Common myeloid progenitor, CD34-positive (primary cell): ENCODE results near the gene ZDHHC14.

Source experiments
- CTCF ChIA-PET: fragments of 350-600 bp; sonication (Branson Sonifier 250); formaldehyde crosslinking; loops from one replicate; lab custom pipeline; 2021; ENCODE audit warnings: antibody characterized with exemption; lab: Charles Lee
- POLR2A ChIA-PET: fragments of 350-600 bp; sonication (Branson Sonifier 250); formaldehyde crosslinking; loops from one replicate; lab custom pipeline; 2021; ENCODE audit warnings: antibody characterized with exemption; lab: Charles Lee
- DNase-seq, 3 donors: peaks; one replicate each; pipeline versions ENCODE4 v3.0.0 to v3.0.0-alpha.2; 2013
- H3K27ac ChIP-seq, 2 experiments: 1 replicate in 1 of 2; 2 replicates in 1 of 2; pipeline ENCODE4 v1.7.0; 2013; ENCODE audit warnings: inconsistent platforms in 2 of 2, low read length in 2 of 2, mild to moderate bottlenecking in 2 of 2, low read depth in 1 of 2, moderate library complexity in 1 of 2; ENCODE audit not compliant: severe bottlenecking in 2 of 2, insufficient read depth in 1 of 2, poor library complexity in 1 of 2
- H3K27me3 ChIP-seq, 5 experiments: replicated peaks in 2 of 5; 1 replicate in 3 of 5; 2 replicates in 2 of 5; pipeline versions ENCODE4 v1.6.1 to v1.7.0; 2013; ENCODE audit warnings: low read length in 4 of 5, mild to moderate bottlenecking in 2 of 5, moderate library complexity in 2 of 5, inconsistent platforms in 1 of 5; ENCODE audit not compliant: insufficient read depth in 5 of 5, control insufficient read depth in 4 of 5
- H3K36me3 ChIP-seq, 4 experiments: 1 replicate in 2 of 4; 2 replicates in 2 of 4; pipeline versions ENCODE4 v1.6.1 to v1.7.0; 2013; ENCODE audit warnings: low read length in 3 of 4, control low read depth in 1 of 4, mild to moderate bottlenecking in 1 of 4; ENCODE audit not compliant: control insufficient read depth in 4 of 4, insufficient read depth in 4 of 4
- H3K4me1 ChIP-seq, 4 experiments: 1 replicate in 3 of 4; 2 replicates in 1 of 4; pipeline versions ENCODE4 v1.6.1 to v1.7.1; 2013; ENCODE audit warnings: low read length in 3 of 4, mild to moderate bottlenecking in 3 of 4, control low read depth in 1 of 4, inconsistent platforms in 1 of 4, moderate library complexity in 1 of 4; ENCODE audit not compliant: control insufficient read depth in 4 of 4, insufficient read depth in 4 of 4; ENCODE audit errors: control extremely low read depth in 1 of 4
- H3K4me3 ChIP-seq, 7 experiments: 1 replicate in 4 of 7; 2 replicates in 3 of 7; pipeline versions ENCODE4 v1.5.1 to v1.7.0; 2013; ENCODE audit warnings: mild to moderate bottlenecking in 7 of 7, low read length in 6 of 7, moderate library complexity in 6 of 7, inconsistent platforms in 2 of 7, low read depth in 2 of 7, control low read depth in 1 of 7; ENCODE audit not compliant: insufficient read depth in 4 of 7, control insufficient read depth in 1 of 7; ENCODE audit errors: extremely low read depth in 1 of 7
- H3K9me3 ChIP-seq, 5 experiments: 1 replicate in 4 of 5; 2 replicates in 1 of 5; pipeline versions ENCODE4 v1.6.1 to v1.7.1; 2013; ENCODE audit warnings: low read length in 4 of 5, mild to moderate bottlenecking in 2 of 5, inconsistent platforms in 1 of 5, low read depth in 1 of 5, moderate library complexity in 1 of 5; ENCODE audit not compliant: control insufficient read depth in 4 of 5, insufficient read depth in 2 of 5; ENCODE audit errors: control extremely low read depth in 1 of 5
- WGBS: methylation state at CpG from one replicate; pipeline ENCODE4 v1.1.5; 2013; ENCODE audit not compliant: insufficient coverage; 5-methylcytosine and 5-hydroxymethylcytosine counted together

ZDHHC14 gene

DNA sequence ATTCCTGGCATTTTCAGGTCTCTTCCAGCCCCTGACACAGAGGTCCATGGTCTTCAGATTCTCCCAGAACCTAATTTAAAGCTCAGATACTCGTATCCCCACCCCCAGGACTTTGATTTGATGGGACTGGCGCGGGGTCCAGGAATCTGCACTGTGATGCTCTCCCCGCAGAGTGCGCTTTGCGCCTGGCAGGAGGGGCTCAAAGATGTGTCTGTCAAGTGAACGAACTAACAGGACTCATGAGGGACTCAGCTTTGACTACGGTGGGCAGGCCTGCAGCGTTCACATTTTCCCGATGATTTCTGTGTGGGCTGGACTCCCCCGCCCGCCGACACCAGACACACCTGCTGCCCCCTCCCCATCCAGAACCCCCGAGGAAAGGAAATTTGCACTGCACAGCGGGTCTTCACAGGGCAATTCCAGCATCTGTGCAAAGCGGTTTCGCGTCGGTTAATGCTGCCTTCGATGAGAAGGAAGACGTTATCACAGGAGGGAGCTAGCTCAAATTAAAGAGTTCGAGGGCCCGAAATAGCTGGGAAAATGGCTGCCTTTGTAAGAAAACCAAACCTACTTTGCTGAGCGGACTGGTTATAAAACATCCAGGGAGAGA, 90.2 kb downstream of the ZDHHC14 start:
- H3K27me3 ChIP-seq, result no peaks in the 10 kb centered on the region
- no peak overlapping the region for H3K27ac ChIP-seq
- WGBS, result 99% methylated on average over 20 of the region's 24 CpGs
- H3K36me3 ChIP-seq, result no peaks in the 10 kb centered on the region
- ChIA-PET CTCF (interaction anchor here (1.2 to 5.2 kb wide), 4 partner anchors 9 to 142 kb away, joined by 3 to 22 read pairs (median 5); no protein-coding TSS in a partner anchor), POLR2A (no interaction called here)
- no peaks in the 10 kb centered on the region for H3K9me3 ChIP-seq
- no peak overlapping the region for H3K4me3 ChIP-seq
- peaks cover 0 to 11% (median 0%) of the 10 kb centered on the region in 4 experiments for H3K4me1 ChIP-seq
- no peak for DNase-seq

DNA sequence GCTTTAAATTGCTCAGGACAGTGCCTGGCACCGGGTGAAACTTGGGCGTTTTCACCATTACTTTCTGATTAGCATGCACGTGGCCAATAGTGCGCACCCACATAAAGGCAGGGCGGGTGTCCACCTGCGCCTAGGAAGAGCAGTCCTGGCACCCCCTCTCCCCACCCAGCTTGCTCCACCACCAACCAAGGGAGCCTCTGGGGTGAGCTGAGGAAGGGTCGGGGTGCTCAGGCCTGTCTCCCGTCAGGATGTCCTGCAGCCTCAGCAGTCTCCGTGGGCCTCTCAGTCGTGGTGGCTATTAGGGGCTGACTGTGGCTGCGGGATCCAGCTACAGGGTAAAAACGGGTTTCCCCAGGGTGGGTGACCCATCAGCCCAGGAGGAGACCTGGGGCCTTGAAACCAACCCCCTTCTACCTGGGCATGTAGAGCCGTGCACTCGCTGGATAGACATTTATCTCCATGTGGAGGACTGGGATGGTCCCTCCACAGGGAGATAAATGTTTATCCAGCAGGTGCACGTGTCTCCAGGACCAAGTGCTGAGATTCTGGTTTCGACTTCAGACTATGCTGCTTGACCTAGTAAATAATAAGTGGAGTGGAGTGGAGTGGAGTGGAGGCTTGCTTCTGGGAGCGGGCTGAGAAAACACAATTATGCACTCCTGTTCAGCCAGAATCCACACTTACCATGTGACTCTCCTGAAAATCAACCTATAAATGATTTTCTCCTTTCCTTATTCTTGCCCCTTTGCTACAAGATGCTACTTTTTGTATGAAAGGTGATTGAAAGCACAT, 91.1 kb downstream of the ZDHHC14 start:
- ChIA-PET CTCF (interaction anchor here (5.2 kb wide), 1 partner anchor 10 kb away, joined by 22 read pairs; no protein-coding TSS in a partner anchor), POLR2A (no interaction called here)
- no peaks in the 10 kb centered on the region for H3K9me3 ChIP-seq
- peaks cover 0 to 11% (median 0%) of the 10 kb centered on the region in 4 experiments for H3K4me1 ChIP-seq
- 99% methylated on average over 11 of the region's 17 CpGs for WGBS
- H3K4me3 ChIP-seq, result no peak overlapping the region
- no peaks in the 10 kb centered on the region for H3K27me3 ChIP-seq
- H3K27ac ChIP-seq, result no peak overlapping the region
- DNase-seq, result no peak
- no peaks in the 10 kb centered on the region for H3K36me3 ChIP-seq

DNA sequence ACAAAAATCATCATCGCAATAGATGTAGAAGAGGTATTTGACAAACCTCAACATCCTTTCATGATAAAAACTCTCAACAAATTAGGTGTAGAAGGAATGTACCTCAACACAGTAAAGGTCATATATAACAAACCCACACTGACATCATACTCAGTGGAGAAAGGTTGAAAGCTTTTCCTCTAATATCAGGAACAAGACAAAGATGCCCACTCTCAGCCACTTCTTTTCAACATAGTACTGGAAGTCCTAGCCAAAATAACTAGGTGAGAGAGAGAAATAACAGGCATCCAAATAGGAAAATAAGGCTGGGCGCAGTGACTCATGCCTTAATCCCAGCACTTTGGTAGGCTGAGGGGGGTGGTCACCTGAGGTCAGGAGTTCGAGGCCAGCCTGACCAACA, 95.8 kb downstream of the ZDHHC14 start:
- Histone ChIP-seq H3K9me3 (no peaks in the 10 kb centered on the region), H3K36me3 (no peaks in the 10 kb centered on the region), H3K27ac (no peak overlapping the region), H3K4me3 (no peak overlapping the region), H3K4me1 (peaks cover 0 to 8% (median 1%) of the 10 kb centered on the region in 4 experiments), H3K27me3 (no peaks in the 10 kb centered on the region)
- ChIA-PET CTCF (no interaction called here), POLR2A (no interaction called here)
- 100% methylated on average over 2 of the region's 3 CpGs for WGBS
- DNase-seq, result no peak

DNA sequence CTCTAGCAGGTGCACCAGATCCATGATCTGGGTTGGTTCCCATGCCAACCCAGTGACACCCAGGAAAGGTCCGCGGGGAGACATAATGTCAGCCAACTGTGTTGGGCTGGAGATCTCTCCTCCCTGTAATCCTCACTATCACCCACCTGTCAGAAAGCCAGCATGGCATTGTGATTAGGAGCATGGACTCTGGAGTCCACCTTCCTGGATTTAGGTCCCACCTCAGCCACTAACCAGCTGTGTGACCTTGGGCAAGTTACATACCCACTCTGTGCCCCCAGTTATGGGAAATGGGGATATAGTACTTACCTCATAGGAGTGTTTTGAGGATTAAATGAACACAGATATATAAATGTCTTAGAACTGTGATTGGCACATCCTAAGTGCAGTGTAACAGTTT, 97.9 kb downstream of the ZDHHC14 start:
- H3K4me3 ChIP-seq, result no peak overlapping the region
- H3K27ac ChIP-seq, result no peak overlapping the region
- no peaks in the 10 kb centered on the region for H3K9me3 ChIP-seq
- no peaks in the 10 kb centered on the region for H3K27me3 ChIP-seq
- DNase-seq, result no peak
- H3K36me3 ChIP-seq, result no peaks in the 10 kb centered on the region
- WGBS, result 100% methylated on average over 2 of the region's 2 CpGs
- ChIA-PET CTCF (no interaction called here), POLR2A (no interaction called here)
- H3K4me1 ChIP-seq, result peaks cover 0 to 8% (median 1%) of the 10 kb centered on the region in 4 experiments

DNA sequence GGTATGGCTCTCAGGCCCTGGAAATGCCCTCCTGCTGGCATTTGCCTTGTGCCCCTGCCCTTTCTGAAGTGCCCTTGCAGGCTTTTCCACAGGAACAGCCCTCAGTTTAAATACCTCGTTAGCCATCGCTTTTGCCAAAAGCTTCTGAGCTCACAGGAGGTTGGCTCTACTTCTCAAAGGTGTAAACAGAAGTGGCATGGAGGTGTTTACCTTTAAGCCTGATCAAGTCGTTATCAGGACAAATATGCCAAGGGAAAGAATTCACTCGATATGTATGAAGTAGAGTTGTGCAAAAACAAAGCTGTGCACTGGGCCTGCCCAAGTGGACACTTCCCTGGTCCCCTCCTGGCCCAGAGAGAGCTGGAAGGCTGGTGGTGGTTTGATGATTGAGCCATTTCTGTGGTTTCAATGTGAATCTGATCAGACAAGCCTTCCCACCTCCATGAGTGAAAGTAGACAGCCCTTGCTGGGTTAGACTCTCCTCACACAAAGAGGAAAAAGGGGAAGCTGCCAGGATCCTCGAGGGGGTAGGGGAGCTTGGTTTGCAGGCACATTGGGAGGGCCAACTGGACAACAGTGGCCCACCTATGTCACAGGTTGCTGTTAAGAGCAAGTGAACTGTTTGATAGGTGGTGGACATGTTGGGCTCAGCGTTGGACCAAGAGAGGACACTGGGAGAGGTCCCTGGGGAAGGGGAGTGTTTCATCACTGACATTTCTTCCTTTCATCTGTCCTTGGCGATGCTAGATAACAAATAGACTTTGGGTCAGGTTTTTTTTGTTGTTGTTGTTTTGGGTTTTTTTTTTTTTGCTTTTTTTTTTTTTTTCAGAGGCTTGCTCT, 98.7 kb downstream of the ZDHHC14 start:
- POLR2A ChIA-PET, result no interaction called here

DNA sequence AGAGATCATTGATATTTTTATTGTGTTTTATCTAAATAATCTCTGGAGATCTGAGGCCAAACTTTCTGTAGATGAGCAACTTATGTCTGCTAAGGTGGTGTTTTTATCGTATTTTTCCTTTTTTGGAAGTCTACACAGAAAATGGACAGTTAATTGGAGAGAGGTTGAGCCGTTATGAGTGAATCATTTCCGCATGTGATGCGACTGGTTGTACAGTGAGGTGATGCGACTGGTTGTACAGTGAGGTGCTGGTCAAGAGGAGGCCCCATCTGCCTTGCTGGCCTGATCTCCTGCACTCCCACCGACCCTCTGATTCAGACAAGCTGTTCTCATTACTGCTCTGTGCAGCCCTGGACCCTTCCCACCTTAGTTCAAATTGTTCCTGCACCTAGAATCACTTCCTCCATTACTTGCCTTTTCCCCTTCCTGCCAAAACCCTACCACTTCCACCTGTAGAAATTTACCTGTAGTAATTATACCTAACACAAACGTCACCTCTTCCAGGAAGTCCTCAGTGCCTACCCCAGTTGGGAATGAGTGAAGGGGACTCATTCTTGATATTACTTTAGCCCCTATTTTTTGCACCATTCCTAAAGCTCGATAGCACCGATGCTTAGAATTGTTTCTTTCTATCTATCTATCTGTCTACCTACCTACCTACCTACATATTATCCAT, 100.3 kb downstream of the ZDHHC14 start:
- POLR2A ChIA-PET, result no interaction called here
- Histone ChIP-seq H3K4me1 (peaks cover 0 to 15% (median 2%) of the 10 kb centered on the region in 4 experiments), H3K36me3 (no peaks in the 10 kb centered on the region), H3K27me3 (no peaks in the 10 kb centered on the region), H3K27ac (no peak overlapping the region), H3K4me3 (no peak overlapping the region), H3K9me3 (no peaks in the 10 kb centered on the region)
- CTCF ChIA-PET, result interaction anchor here (0.8 to 1.4 kb wide), 5 partner anchors 8 to 53 kb away, joined by 3 to 4 read pairs (median 3); no protein-coding TSS in a partner anchor
- 83% methylated on average over 6 of the region's 9 CpGs for WGBS
- DNase-seq, result no peak

More for the DNA sequence above, 98.7 kb downstream of the ZDHHC14 start:
- Histone ChIP-seq H3K27ac (no peak overlapping the region), H3K9me3 (no peaks in the 10 kb centered on the region), H3K27me3 (no peaks in the 10 kb centered on the region), H3K4me3 (no peak overlapping the region), H3K4me1 (peaks cover 0 to 8% (median 1%) of the 10 kb centered on the region in 4 experiments), H3K36me3 (no peaks in the 10 kb centered on the region)
- WGBS, result 72% methylated on average over 4 of the region's 7 CpGs
- DNase-seq, result no peak
- CTCF ChIA-PET, result interaction anchor here (1.3 kb wide), 1 partner anchor 12 kb away, joined by 3 read pairs; no protein-coding TSS in a partner anchor
